H1 (cell line): ENCODE data around the gene MRPS24.

Experiments used
- ASH2L ChIP-seq: fragments of 200-600, 300-600 bp; sonication (generic); IDR thresholded peaks from one replicate; pipeline ENCODE4 v1.7.1; 2017; ENCODE audit warnings: low read length
- CEBPB ChIP-seq: IDR thresholded peaks from 2 replicates; pipeline ENCODE4 v1.6.1; 2012; ENCODE audit warnings: low read depth, low read length
- CREB1 ChIP-seq: IDR thresholded peaks from 2 replicates; pipeline ENCODE4 v1.6.1; 2012; ENCODE audit warnings: inconsistent platforms
- CTCF ChIP-seq, 3 experiments: IDR thresholded peaks; 1 replicate in 2 of 3; 2 replicates in 1 of 3; pipeline versions ENCODE4 v1.5.1 to v1.6.1; 2011; ENCODE audit warnings: low read length in 3 of 3, mild to moderate bottlenecking in 3 of 3, inconsistent platforms in 2 of 3, low read depth in 1 of 3, moderate library complexity in 1 of 3; ENCODE audit not compliant: insufficient read depth in 1 of 3; ENCODE audit errors: control extremely low read depth in 1 of 3
- EZH2 ChIP-seq: fragments of 200-600 bp; sonication (generic); IDR thresholded peaks from 2 replicates; pipeline ENCODE4 v1.7.1; 2012; ENCODE audit warnings: low read depth, mild to moderate bottlenecking, moderate library complexity, low read length, inconsistent platforms; ENCODE audit not compliant: severe bottlenecking
- JUND ChIP-seq: IDR thresholded peaks from 2 replicates; pipeline ENCODE4 v1.6.1; 2011; ENCODE audit warnings: mild to moderate bottlenecking, improper control_type of control experiment, low read length
- NRF1 ChIP-seq: IDR thresholded peaks from 2 replicates; pipeline ENCODE4 v1.6.1; 2011; ENCODE audit warnings: mild to moderate bottlenecking, low read depth, low read length, improper control_type of control experiment
- POLR2A ChIP-seq, 2 experiments: IDR thresholded peaks; 1 replicate in 1 of 2; 2 replicates in 1 of 2; pipeline ENCODE4 v1.6.1; 2011; ENCODE audit warnings: low read depth in 2 of 2, low read length in 2 of 2, mild to moderate bottlenecking in 2 of 2; ENCODE audit errors: control extremely low read depth in 1 of 2
- POLR2AphosphoS5 ChIP-seq: IDR thresholded peaks from 2 replicates; pipeline ENCODE4 v1.6.1; 2011; ENCODE audit warnings: low read depth, low read length
- RAD21 ChIP-seq, 2 experiments: IDR thresholded peaks in 1 of 2; conservative IDR thresholded peaks in 1 of 2; 2 replicates each; pipeline ENCODE4 v1.6.1; 2011; ENCODE audit warnings: low read depth in 2 of 2, low read length in 2 of 2, improper control_type of control experiment in 1 of 2, inconsistent platforms in 1 of 2, mild to moderate bottlenecking in 1 of 2, moderate library complexity in 1 of 2
- TAF1 ChIP-seq: IDR thresholded peaks from 2 replicates; pipeline ENCODE4 v1.6.1; 2011; ENCODE audit warnings: mild to moderate bottlenecking, low read depth, low read length
- ZNF274 ChIP-seq: IDR thresholded peaks from 2 replicates; pipeline ENCODE4 v1.7.0; 2012; ENCODE audit warnings: low read length, borderline replicate concordance; ENCODE audit errors: extremely low read depth

- TF ChIP-seq CTCF (IDR thresholded peaks at IDR 0.05; ENCODE audit: control extremely low read depth in 1 of 3, insufficient read depth in 1 of 3, low read depth in 1 of 3, low read length in 3 of 3), result no peak
- no peak for TF ChIP-seq POLR2AphosphoS5
- no peak for TF ChIP-seq RAD21 (IDR thresholded peaks at IDR 0.05 in 1 of 2, conservative IDR thresholded peaks at IDR 0.05 in 1 of 2; ENCODE audit: low read depth in 2 of 2, low read length in 2 of 2)
- no peak for TF ChIP-seq CEBPB
- TF ChIP-seq TAF1, result no peak
- no peak for TF ChIP-seq NRF1
- TF ChIP-seq EZH2, result no peak
- no peak for TF ChIP-seq CREB1
- TF ChIP-seq POLR2A (IDR thresholded peaks at IDR 0.05; ENCODE audit: control extremely low read depth in 1 of 2, low read depth in 2 of 2, low read length in 2 of 2), result no peak
- no peak for TF ChIP-seq ASH2L
- TF ChIP-seq ZNF274, result no peak
- TF ChIP-seq JUND, result no peak
Measured at GRCh38 chr7:43879477-43879876, 10.2 kb upstream of the MRPS24 start.
